Astrocyte of the spinal cord (primary cell): ENCODE results near the gene DEPP1.

ENCODE experiments used
- DNase-seq: peaks from one replicate; pipeline ENCODE4 v3.0.0; 2011; ENCODE audit warnings: low read depth, low spot score
- H3K4me3 ChIP-seq: 2 replicates; pipeline ENCODE4 v1.5.1; 2011; ENCODE audit warnings: low read depth, mild to moderate bottlenecking, low read length, moderate library complexity
- CTCF ChIP-seq: IDR thresholded peaks from 2 replicates; pipeline ENCODE4 v1.5.1; 2012; ENCODE audit warnings: low read depth, mild to moderate bottlenecking, low read length, inconsistent platforms
- in situ Hi-C: cut with HindIII; loops from 2 replicates; pipeline ENCODE4 v1.10.0; 2017; ENCODE audit warnings: low sequenced_read_pairs

DEPP1 gene

DNA sequence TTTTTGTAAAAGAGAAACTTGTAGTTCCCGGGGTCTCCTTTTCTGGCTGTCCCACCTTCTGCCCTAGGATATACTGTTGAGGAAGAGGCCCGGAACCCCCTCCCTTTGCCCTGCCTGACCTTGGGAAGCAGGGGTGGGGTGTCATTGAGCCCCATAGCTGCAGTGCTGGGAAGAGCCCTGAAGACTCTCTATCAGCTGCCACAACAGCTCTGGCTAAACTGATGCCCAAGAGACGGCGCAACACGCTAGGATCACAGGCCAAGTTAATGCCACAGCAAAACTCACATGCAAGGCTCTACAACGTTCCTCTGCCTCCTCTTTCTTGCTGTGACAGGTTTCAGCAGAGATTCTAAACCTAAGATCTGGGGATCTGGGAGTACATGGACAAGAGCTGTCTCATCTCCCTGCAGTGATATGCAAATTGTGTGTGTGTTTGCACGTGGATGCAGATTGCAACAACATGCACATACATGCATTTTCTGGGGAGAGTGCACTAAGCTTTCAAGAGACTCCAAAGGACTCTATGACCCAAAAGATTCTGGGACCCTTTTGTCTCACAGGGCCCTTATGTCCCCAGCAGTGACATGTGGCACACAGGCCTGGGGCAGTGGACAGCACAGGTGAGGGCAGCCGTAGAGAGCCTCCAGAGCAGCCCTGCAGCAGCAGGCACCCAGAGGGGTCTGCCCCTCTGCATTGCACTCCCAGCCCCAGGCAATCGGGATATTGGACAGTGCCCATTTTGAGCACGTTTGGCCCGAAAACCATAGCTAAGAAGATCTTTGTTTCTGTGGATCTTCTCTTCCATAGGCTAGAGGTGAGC is 16.5 kb downstream of the DEPP1 start:
- in situ Hi-C loops = no loop called here
- no peak overlapping the region for H3K4me3 ChIP-seq
- no peak for TF ChIP-seq CTCF
- DNase-seq = no peak

DNA sequence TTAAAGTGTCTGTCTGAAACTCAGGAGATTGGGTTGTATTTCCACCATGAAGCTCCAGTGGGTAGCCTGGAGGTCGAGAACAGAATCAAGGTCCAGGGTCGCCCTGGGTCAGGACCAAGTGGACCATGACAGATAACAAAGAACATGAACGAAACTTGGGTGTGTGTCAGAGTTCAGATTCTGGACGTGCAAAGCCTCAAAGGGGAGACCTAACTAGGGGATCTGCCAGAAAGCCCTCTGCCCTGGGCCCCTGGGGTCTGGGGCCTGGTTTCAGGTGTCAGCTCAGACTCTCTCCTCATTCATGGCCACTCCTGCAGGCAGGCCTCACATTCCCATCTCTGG is 17.4 kb downstream of the DEPP1 start:
- no peak overlapping the region for H3K4me3 ChIP-seq
- TF ChIP-seq CTCF = no peak
- DNase-seq = no peak
- in situ Hi-C loops = no loop called here

DNA sequence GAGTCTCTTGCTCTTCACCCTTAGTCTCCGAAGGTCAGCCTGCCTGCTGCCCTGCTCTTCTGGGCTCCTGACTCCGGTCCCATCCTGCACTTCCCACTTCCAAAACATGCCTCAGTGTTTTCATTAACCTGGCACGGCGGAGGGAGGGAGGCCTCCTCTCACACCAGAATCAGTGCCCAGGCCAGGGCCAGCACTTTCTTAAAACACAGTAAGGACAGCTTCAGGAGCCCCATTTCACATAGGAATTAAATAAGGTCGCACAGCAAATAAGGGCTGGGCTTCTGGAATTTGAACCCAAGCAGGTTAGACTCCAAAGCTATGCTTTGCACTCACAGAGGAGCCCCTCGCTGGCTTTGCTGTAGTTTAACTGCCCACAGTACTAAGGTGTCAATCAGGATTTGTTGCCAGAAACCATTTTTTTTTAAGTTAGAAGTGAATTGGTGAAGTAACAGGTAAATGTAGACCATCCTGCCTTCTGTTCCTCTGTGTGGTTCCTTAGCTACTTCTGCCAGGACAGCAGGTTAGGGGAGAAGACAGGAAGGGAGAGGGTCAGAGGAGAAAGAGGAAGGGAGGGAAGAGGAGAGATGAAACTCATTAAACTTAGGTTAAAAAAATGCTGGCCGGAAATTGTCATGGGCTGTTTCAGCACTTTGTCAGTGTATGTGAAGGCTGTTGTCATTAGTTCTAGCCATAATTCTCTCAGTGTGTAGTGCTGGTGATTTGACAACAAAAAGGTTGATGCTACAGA is 18.0 kb downstream of the DEPP1 start:
- H3K4me3 ChIP-seq = peak overlapping the region; percentile 49
- in situ Hi-C loops = no loop called here
- DNase-seq = no peak
- no peak for TF ChIP-seq CTCF

GRCh38 chr10:44960088-44960460 is 18.5 kb downstream of the DEPP1 start:
- no peak for TF ChIP-seq CTCF
- peak overlapping the region; percentile 49 for H3K4me3 ChIP-seq
- in situ Hi-C loops = no loop called here
- DNase-seq = no peak

GRCh38 chr10:44959247-44960087 is 19.1 kb downstream of the DEPP1 start, which contains the start of gene RASSF4:
RASSF4 (plus strand) TSS chr10:44959802; CDS start chr10:44970203, 10,401 bp downstream.
- peak within 1 kb of the TSS; percentile 65 for H3K4me3 ChIP-seq
- in situ Hi-C loops = no loop called here
- peak; percentile 80 for DNase-seq
- TF ChIP-seq CTCF = no peak

- in situ Hi-C loops = no loop called here
- peak overlapping the region; percentile 65 for H3K4me3 ChIP-seq
- no peak for TF ChIP-seq CTCF
- DNase-seq = no peak
Observed at GRCh38 chr10:44958898-44959246, 19.7 kb downstream of the DEPP1 start.
